K562 (cell line): Measurements from ENCODE around the gene ALDH1A2. TPM values are rescaled to one million over a fixed set of nuclear protein-coding genes. Genes with fewer than 3 reads are reported as not detected.

Experiments used
- ATAC-seq: fragments of 200-7000 bp; cut with Tn5 transposase; 3 replicates; pipeline ENCODE4 v1.9.1; 2020; ENCODE audit warnings: moderate library complexity
- BruUV-seq: library from RNA; stranded (reverse); fragments of 400-500 nt; replicated peaks from 2 replicates; lab custom pipeline; 2021; lab: Mats Ljungman, UMichigan
- CTCF ChIA-PET: fragments of 300-600 bp; formaldehyde crosslinking; extraction: SDS; loops from one replicate; lab custom pipeline; 2021; ENCODE audit warnings: low intra/inter-chr PET ratio; lab: Yijun Ruan, JAX
- POLR2A ChIA-PET: fragments of 300-600, 350-650 bp; sonication (Branson Sonifier 250); formaldehyde crosslinking; extraction: SDS; loops from one replicate; lab custom pipeline; 2021; ENCODE audit warnings: antibody characterized with exemption, inconsistent platforms; lab: Yijun Ruan, JAX
- DNase-seq, 4 experiments: peaks; one replicate each; pipeline versions ENCODE4 v3.0.0 to v3.0.0-alpha.2; 2011 to 2018; ENCODE audit warnings: low spot score in 3 of 4, mixed read lengths in 3 of 4; ENCODE audit errors: extremely low read depth in 1 of 4
- FAIRE-seq: peaks from 2 replicates; lab custom pipeline; 2011; peaks lifted over from hg19 to GRCh38; lab: Jason Lieb, UNC
- H2AFZ ChIP-seq: 2 replicates; pipeline ENCODE4 v1.6.0; 2011; ENCODE audit warnings: low read depth, low read length, control low read depth, inconsistent platforms
- H3K27ac ChIP-seq: fragments of 200-600 bp; 3 replicates; pipeline ENCODE4 v1.8.0; 2011; ENCODE audit warnings: low read depth, mild to moderate bottlenecking, control low read depth, inconsistent platforms, low read length, moderate library complexity, mixed read lengths; ENCODE audit errors: extremely low read depth
- H3K27me3 ChIP-seq, 2 experiments: fragments of 300-600 bp in 1 of 2; 2 replicates in 1 of 2; 3 replicates in 1 of 2; pipeline versions ENCODE4 v1.6.0 to v1.8.0; 2011; ENCODE audit warnings: inconsistent platforms in 2 of 2, low read length in 2 of 2, mild to moderate bottlenecking in 1 of 2, mixed read lengths in 1 of 2, moderate library complexity in 1 of 2; ENCODE audit not compliant: control insufficient read depth in 2 of 2, insufficient read depth in 2 of 2
- H3K36me3 ChIP-seq: fragments of 300-600 bp; 3 replicates; pipeline ENCODE4 v1.8.0; 2011; ENCODE audit warnings: mild to moderate bottlenecking, low read length, inconsistent platforms; ENCODE audit not compliant: control insufficient read depth, insufficient read depth
- H3K4me1 ChIP-seq, 2 experiments: fragments of 200-600 bp in 1 of 2; replicated peaks in 1 of 2; 2 replicates in 1 of 2; 3 replicates in 1 of 2; pipeline versions ENCODE4 v1.5.1 to v1.8.0; 2011; ENCODE audit warnings: inconsistent platforms in 2 of 2, low read length in 2 of 2, mild to moderate bottlenecking in 1 of 2, mixed read lengths in 1 of 2, moderate library complexity in 1 of 2; ENCODE audit not compliant: control insufficient read depth in 2 of 2, insufficient read depth in 2 of 2
- H3K4me2 ChIP-seq: 2 replicates; pipeline ENCODE4 v1.6.1; 2011; ENCODE audit warnings: low read length, control low read depth, inconsistent platforms, mixed read lengths; ENCODE audit not compliant: insufficient read depth
- H3K4me3 ChIP-seq: fragments of 200-600 bp; sonication (generic), shearing (Covaris generic); 2 replicates; pipeline ENCODE4 v1.5.1; 2016; ENCODE audit warnings: control low read depth, inconsistent platforms
- H3K79me2 ChIP-seq: fragments of 200-600 bp; 3 replicates; pipeline ENCODE4 v1.8.0; 2011; ENCODE audit warnings: low read length, inconsistent platforms; ENCODE audit not compliant: control insufficient read depth, insufficient read depth
- H3K9ac ChIP-seq, 2 experiments: 2 replicates each; pipeline versions ENCODE4 v1.6.0 to v1.6.1; 2011; ENCODE audit warnings: low read depth in 2 of 2, low read length in 2 of 2, control low read depth in 1 of 2, inconsistent platforms in 1 of 2, mild to moderate bottlenecking in 1 of 2, mixed read lengths in 1 of 2; ENCODE audit not compliant: insufficient read depth in 1 of 2
- H3K9me1 ChIP-seq: one replicate; pipeline ENCODE4 v1.6.0; 2011; ENCODE audit warnings: inconsistent platforms, mild to moderate bottlenecking, low read length, moderate library complexity; ENCODE audit not compliant: control insufficient read depth, insufficient read depth
- H3K9me3 ChIP-seq: replicated peaks from 2 replicates; pipeline ENCODE4 v1.5.1; 2011; ENCODE audit warnings: low read depth, low read length, inconsistent platforms; ENCODE audit not compliant: control insufficient read depth, insufficient read depth
- H4K20me1 ChIP-seq: replicated peaks from 2 replicates; pipeline ENCODE4 v1.6.1; 2011; ENCODE audit warnings: low read length, inconsistent platforms, mixed read lengths; ENCODE audit not compliant: control insufficient read depth, insufficient read depth
- DNMT1 ChIP-seq: fragments of 450-650 bp; IDR thresholded peaks from 2 replicates; pipeline ENCODE4 v1.6.1; 2016; ENCODE audit warnings: antibody characterized with exemption, mild to moderate bottlenecking
- HOXB6 ChIP-seq: fragments of 250-450 bp; sonication (Bioruptor Pico); IDR thresholded peaks from 2 replicates; pipeline ENCODE4 v1.5.1; 2022; ENCODE audit warnings: mild to moderate bottlenecking, borderline replicate concordance
- POLR2H ChIP-seq: IDR thresholded peaks from 2 replicates; pipeline ENCODE4 v1.6.1; 2016; ENCODE audit warnings: missing genetic modification characterization, low read depth, mild to moderate bottlenecking, control low read depth, missing compliant biosample characterization, moderate library complexity
- RNF2 ChIP-seq: sonication (generic); IDR thresholded peaks from 2 replicates; pipeline ENCODE4 v1.6.1; 2016
- THRB ChIP-seq: fragments of 450-650 bp; formaldehyde crosslinking; conservative IDR thresholded peaks from 2 replicates; pipeline ENCODE4 v1.4.0; 2022; ENCODE audit warnings: mild to moderate bottlenecking, missing genetic modification characterization
- ZNF121 ChIP-seq: sonication (generic); formaldehyde crosslinking; conservative IDR thresholded peaks from 2 replicates; pipeline ENCODE4 v1.8.0; 2022; ENCODE audit warnings: missing genetic modification reagents
- WGBS: fragments of 100-300 bp; shearing (Covaris generic); methylation state at CpG from one replicate; pipeline ENCODE4 v1.1.6; 2016; ENCODE audit warnings: low coverage, mixed read lengths; ENCODE audit not compliant: insufficient coverage; ENCODE audit errors: missing lambda C conversion rate; 5-methylcytosine and 5-hydroxymethylcytosine counted together
- in situ Hi-C: fragments of 300-500 bp; cut with MboI; formaldehyde crosslinking; loops from 4 replicates; pipeline ENCODE4 v1.15.0; 2018; ENCODE audit warnings: inconsistent platforms, mixed read lengths
- intact Hi-C: fragments of 100-400 bp; cut with micrococcal nuclease; formaldehyde crosslinking; loops from 2 replicates; pipeline ENCODE4 v1.14.2; 2022
- polyA plus RNA-seq, 8 experiments: library from polyadenylated mRNA; depleted of rRNA in 4 of 8; stranded (reverse) in 5 of 8; unstranded in 3 of 8; fragments of >200 nt; fragmentation: Nextera tagmentation in 2 of 8; fragmentation: Illumina TruSeq in 1 of 8; extraction: Ambion mirVana in 2 of 8; extraction: Trizol in 1 of 8; gene quantifications; 2 replicates each; pipeline versions ENCODE4 v1.2.1 to v1.2.3, GENCODE V29; 2011 to 2014; ENCODE audit warnings: inconsistent platforms in 1 of 8, missing spikeins in 1 of 8
- total RNA-seq, 7 experiments: library from RNA; depleted of rRNA in 6 of 7; stranded (reverse); fragments of >200 nt in 6 of 7; fragmentation: Illumina TruSeq in 2 of 7; extraction: Trizol in 2 of 7; gene quantifications; 2 replicates each; pipeline versions ENCODE4 v1.2.1 to v1.2.3, GENCODE V29; 2011 to 2021; ENCODE audit warnings: low replicate concordance in 1 of 7
- TF ChIP-seq, protein P1 (sequence below), 2 experiments: IDR thresholded peaks in 1 of 2; conservative IDR thresholded peaks in 1 of 2; 2 replicates each; pipeline ENCODE4 v1.6.1; 2016; ENCODE audit warnings: low read depth in 2 of 2, mild to moderate bottlenecking in 1 of 2, missing compliant biosample characterization in 1 of 2, missing genetic modification characterization in 1 of 2, moderate library complexity in 1 of 2
- TF ChIP-seq, protein P2 (sequence below): IDR thresholded peaks from 2 replicates; pipeline ENCODE4 v1.6.1; 2011; ENCODE audit not compliant: insufficient read length; ENCODE audit errors: extremely low read depth

The ALDH1A2 gene
- total and polyA plus RNA-seq, 9 of the 15 experiments (the other 6 are each of a cell fraction or from before 2014, with no cell fraction given): 115 to 393 (median 333) TPM

- Histone ChIP-seq H3K9me3 (no peaks in the 10 kb centered on the region), H3K27ac (no peak overlapping the region), H3K4me1 (peaks cover 0 to 19% of the 10 kb centered on the region in 2 experiments; a peak in 3 of 5 replicates), H3K27me3 (peaks cover 3 to 5% of the 10 kb centered on the region in 2 experiments; a peak in 2 of 5 replicates)
- in situ Hi-C loops: no loop called here
- WGBS: 22% methylated on average over 3 of the region's 3 CpGs
- no TSS peak for BruUV-seq
- DNase-seq (no peak), ATAC-seq (no peak)
- TF ChIP-seq ZNF121 (CRISPR knock-in tag) (no peak), DNMT1 (no peak), POLR2H (tag) (no peak), THRB (CRISPR knock-in tag) (no peak), HOXB6 (CRISPR knock-in tag) (no peak), RNF2 (no peak)
- TF ChIP-seq, protein P1, sequence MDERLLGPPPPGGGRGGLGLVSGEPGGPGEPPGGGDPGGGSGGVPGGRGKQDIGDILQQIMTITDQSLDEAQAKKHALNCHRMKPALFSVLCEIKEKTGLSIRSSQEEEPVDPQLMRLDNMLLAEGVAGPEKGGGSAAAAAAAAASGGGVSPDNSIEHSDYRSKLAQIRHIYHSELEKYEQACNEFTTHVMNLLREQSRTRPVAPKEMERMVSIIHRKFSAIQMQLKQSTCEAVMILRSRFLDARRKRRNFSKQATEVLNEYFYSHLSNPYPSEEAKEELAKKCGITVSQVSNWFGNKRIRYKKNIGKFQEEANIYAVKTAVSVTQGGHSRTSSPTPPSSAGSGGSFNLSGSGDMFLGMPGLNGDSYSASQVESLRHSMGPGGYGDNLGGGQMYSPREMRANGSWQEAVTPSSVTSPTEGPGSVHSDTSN (CRISPR knock-in tag; IDR thresholded peaks at IDR 0.05; ENCODE audit: low read depth): no peak
- TF ChIP-seq, protein P1 (tag; conservative IDR thresholded peaks at IDR 0.05; ENCODE audit: low read depth): no peak
- TF ChIP-seq, protein P2, sequence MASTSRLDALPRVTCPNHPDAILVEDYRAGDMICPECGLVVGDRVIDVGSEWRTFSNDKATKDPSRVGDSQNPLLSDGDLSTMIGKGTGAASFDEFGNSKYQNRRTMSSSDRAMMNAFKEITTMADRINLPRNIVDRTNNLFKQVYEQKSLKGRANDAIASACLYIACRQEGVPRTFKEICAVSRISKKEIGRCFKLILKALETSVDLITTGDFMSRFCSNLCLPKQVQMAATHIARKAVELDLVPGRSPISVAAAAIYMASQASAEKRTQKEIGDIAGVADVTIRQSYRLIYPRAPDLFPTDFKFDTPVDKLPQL: no peak
- TF ChIP-seq, all 486 proteins: peak for 0
- POLR2A ChIA-PET: interaction anchor here (0.9 kb wide), 1 partner anchor 8 kb away, joined by 3 read pairs; no protein-coding TSS in a partner anchor
- FAIRE-seq: no peak
- Histone ChIP-seq H3K4me2 (no peak overlapping the region), H2AFZ (no peak overlapping the region), H3K4me3 (no peak overlapping the region), H4K20me1 (no peaks in the 10 kb centered on the region), H3K9me1 (no peaks in the 10 kb centered on the region), H3K36me3 (no peaks in the 10 kb centered on the region), H3K79me2 (no peaks in the 10 kb centered on the region), H3K9ac (no peak overlapping the region)
- CTCF ChIA-PET: no interaction called here
- intact Hi-C loops: no loop called here
Measured at GRCh38 chr15:57947781-57948180, 117.7 kb downstream of the ALDH1A2 start.
